BLaER1 treated with 17β-estradiol and CSF1 and Interleukin-3, amounts not matched to agents 10 nM and 100 nM (cell line): ENCODE results near the gene TCF7L2.

Source experiments
- H3K27ac ChIP-seq, 11 experiments: shearing (Covaris generic); formaldehyde crosslinking; 2 replicates each; pipeline ENCODE4 v1.8.1; 2022
- H3K27me3 ChIP-seq, 11 experiments: shearing (Covaris generic); formaldehyde crosslinking; 2 replicates each; pipeline ENCODE4 v1.8.1; 2022
- H3K36me3 ChIP-seq, 11 experiments: shearing (Covaris generic); formaldehyde crosslinking; 2 replicates each; pipeline ENCODE4 v1.8.1; 2022
- H3K4me1 ChIP-seq, 10 experiments: shearing (Covaris generic); formaldehyde crosslinking; 2 replicates each; pipeline ENCODE4 v1.8.1; 2022
- H3K4me2 ChIP-seq, 11 experiments: shearing (Covaris generic); formaldehyde crosslinking; 2 replicates each; pipeline ENCODE4 v1.8.1; 2022
- H3K4me3 ChIP-seq, 10 experiments: shearing (Covaris generic); formaldehyde crosslinking; 2 replicates each; pipeline ENCODE4 v1.8.1; 2022
- H3K9ac ChIP-seq, 11 experiments: shearing (Covaris generic); formaldehyde crosslinking; 2 replicates each; pipeline ENCODE4 v1.8.1; 2022
- H3K9me3 ChIP-seq, 11 experiments: shearing (Covaris generic); formaldehyde crosslinking; replicated peaks in 1 of 11; 2 replicates each; pipeline ENCODE4 v1.8.1; 2022
- H4K20me1 ChIP-seq, 11 experiments: shearing (Covaris generic); formaldehyde crosslinking; 2 replicates each; pipeline ENCODE4 v1.8.1; 2022
- Cebpa-rat ChIP-seq, 11 experiments: shearing (Covaris generic); IDR thresholded peaks; 2 replicates each; pipeline ENCODE4 v1.8.1; 2022

Gene TCF7L2

DNA sequence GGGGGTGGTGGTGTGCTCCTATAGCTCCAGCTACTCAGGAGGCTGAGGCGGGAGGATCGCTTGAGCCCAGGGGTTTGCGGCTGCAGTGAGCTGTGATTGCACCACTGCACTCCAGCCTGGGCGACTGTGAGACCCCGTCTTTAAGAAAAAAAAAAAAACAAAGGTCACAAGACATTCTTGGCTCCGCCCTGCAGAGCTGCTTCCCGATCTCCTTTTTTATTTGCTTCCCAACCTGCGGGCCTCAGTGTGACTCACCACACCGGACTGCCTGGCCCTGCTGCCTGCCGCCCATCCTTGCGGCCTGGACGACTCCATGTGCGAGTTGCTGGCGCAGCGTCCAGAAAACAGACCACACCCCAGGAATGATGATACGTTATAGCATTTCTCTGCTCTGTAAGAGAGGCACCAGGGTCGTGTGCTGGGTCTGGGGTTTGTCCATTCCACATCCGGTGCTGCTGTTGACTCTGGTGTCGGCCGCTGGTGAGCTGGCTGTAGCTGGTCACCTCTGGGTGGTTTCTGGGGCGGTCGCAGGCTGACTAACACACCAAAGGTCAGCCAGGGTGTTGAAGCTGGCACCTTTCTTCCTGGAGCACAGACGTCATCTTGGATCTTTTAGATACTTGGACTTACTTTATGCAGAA, 123.6 kb downstream of the TCF7L2 start:
- Histone ChIP-seq H3K4me3 (no peak overlapping the region), H4K20me1 (peaks cover 8 to 77% (median 46%) of the 10 kb centered on the region in 11 experiments; a peak in 17 of 22 replicates), H3K4me1 (0 out of 20 replicates have a peak, but pooled peaks cover 0 to 2% (median 0%) of the 10 kb centered on the region in 10 experiments)

DNA sequence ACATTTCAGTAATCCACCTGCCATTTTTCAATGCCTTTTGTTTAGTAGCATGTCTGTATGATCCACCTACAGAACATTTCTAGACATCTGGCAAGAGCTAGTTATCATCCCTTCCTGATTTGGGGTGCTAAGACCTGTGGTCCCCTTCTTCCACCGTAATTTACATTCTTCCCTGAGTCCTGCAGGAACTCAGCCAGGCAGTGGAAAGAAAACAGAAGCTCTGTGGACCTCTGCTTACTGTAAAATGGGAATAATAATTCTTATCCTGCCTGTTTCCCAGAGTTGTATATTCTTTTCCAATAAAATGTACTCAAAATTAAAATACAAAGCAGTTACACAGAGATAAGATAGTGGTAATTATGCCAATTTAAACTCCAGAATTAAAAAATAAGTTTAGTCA, 126.9 kb downstream of the TCF7L2 start:
- Histone ChIP-seq H3K36me3 (peaks cover 8 to 63% (median 43%) of the 10 kb centered on the region in 11 experiments), H3K27me3 (no peaks in the 10 kb centered on the region), H3K4me1 (0 out of 20 replicates have a peak, but pooled peaks cover 0 to 2% (median 0%) of the 10 kb centered on the region in 10 experiments), H4K20me1 (peaks cover 8 to 86% (median 36%) of the 10 kb centered on the region in 11 experiments; a peak in 18 of 22 replicates), H3K9me3 (no peaks in the 10 kb centered on the region), H3K27ac (no peak overlapping the region), H3K4me2 (no peak overlapping the region), H3K9ac (no peak overlapping the region), H3K4me3 (no peak overlapping the region)
- no peak for TF ChIP-seq Cebpa-rat (IDR thresholded peaks at IDR 0.05)

More for the DNA sequence above, 123.6 kb downstream of the TCF7L2 start:
- Histone ChIP-seq H3K9me3 (no peaks in the 10 kb centered on the region; a peak in 1 of 22 replicates), H3K27ac (no peak overlapping the region), H3K27me3 (no peaks in the 10 kb centered on the region), H3K36me3 (peaks cover 22 to 69% (median 51%) of the 10 kb centered on the region in 11 experiments), H3K4me2 (no peak overlapping the region), H3K9ac (no peak overlapping the region)
- TF ChIP-seq Cebpa-rat (IDR thresholded peaks at IDR 0.05): no peak

DNA sequence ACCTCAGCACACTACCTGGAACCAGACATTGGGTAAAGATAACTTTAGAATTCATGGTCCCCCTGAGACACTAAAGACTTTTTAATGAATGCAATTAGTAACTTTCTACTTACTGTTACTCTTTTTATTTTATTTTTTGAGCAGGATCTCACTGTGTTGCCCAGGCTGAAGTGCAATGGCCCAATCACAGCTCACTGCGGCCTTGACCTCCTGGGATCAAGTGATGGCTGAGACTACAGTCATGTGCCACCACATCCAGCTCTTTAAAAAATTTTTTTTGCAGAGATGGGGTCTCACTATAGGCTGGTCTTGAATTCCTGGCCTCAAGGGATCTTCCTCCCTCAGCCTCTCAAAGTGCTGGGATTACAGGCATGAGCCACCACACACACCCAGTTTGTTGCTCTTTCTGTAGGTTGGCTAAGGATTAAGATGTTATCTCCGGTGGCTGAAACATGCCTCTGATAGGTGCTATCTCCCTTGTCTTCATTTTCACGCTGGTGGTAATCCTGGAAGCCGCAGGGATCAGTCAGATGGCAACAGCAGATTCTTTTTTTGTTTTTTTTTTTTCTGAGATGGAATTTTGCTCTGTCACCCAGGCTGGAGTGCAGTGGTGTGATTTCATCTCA, 128.3 kb downstream of the TCF7L2 start:
- Histone ChIP-seq H3K4me2 (no peak overlapping the region), H3K9ac (no peak overlapping the region), H4K20me1 (peaks cover 8 to 91% (median 40%) of the 10 kb centered on the region in 11 experiments; a peak in 17 of 22 replicates), H3K4me3 (no peak overlapping the region), H3K27ac (no peak overlapping the region), H3K9me3 (no peaks in the 10 kb centered on the region), H3K27me3 (no peaks in the 10 kb centered on the region), H3K4me1 (0 out of 20 replicates have a peak, but pooled peaks cover 0 to 2% (median 0%) of the 10 kb centered on the region in 10 experiments), H3K36me3 (peaks cover 8 to 59% (median 36%) of the 10 kb centered on the region in 11 experiments)
- TF ChIP-seq Cebpa-rat (IDR thresholded peaks at IDR 0.05): no peak

DNA sequence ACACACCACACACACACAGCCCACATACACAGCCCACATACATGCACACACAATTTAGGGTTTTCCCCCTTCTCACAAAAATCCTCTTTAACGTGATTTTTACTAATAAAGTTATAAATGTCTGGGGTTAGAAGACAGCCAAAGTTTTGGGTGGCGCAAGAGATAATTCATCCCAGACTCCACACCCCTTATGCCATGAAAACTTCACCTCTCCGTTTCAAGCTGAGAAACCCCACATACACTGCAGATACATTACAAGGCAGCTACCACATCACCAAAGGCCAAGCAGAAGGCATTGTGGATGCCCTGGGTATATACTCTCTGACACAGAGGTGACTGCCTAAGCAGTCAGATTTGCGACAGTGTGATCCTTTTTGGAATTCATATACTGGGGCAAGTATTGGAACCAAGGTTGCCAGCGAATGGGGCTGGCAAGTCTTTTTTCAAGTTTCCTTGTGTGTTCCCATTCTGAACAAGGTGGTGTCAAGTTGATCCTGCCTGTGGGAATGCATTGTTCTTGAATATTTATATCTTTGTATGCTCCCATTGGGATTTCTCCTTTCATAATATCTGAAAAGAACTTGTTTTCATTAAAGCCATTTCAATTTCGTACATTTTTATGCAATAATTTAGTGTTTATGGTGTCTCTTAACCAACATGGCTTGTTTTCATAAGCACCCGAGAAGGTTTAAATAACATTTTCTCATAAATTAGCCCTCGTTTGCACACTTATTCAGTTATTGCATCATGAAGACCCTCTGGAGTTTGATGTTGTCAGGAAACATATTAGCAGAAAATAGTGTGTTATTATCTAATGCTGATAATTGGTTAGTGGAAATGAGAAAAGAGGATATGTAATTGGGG, 130.2 kb downstream of the TCF7L2 start:
- Histone ChIP-seq H3K4me2 (no peak overlapping the region), H3K9me3 (no peaks in the 10 kb centered on the region), H4K20me1 (peaks cover 0 to 91% (median 24%) of the 10 kb centered on the region in 11 experiments; a peak in 15 of 22 replicates), H3K27me3 (no peaks in the 10 kb centered on the region), H3K36me3 (peaks cover 8 to 63% (median 39%) of the 10 kb centered on the region in 11 experiments), H3K27ac (no peak overlapping the region), H3K9ac (no peak overlapping the region), H3K4me1 (no peaks in the 10 kb centered on the region), H3K4me3 (no peak overlapping the region)
- no peak for TF ChIP-seq Cebpa-rat (IDR thresholded peaks at IDR 0.05)

DNA sequence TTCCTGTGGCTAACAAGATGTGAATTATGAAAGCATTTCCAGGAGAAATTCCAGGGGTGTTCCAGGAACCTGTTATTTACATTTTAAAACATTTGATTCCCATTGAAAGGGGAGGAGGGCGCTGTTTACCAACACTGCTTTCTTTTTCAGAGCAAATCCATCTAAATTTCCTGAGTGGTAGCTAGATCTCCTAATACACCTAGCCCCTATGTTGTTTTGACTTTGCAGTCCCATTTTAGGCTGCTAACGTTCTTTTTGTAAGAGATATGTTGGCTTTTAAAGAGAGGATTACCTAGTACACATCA, 130.8 kb downstream of the TCF7L2 start:
- Histone ChIP-seq H3K27me3 (no peaks in the 10 kb centered on the region), H3K4me1 (peaks cover 0 to 4% (median 0%) of the 10 kb centered on the region in 10 experiments; a peak in 3 of 20 replicates), H3K4me3 (no peak overlapping the region), H3K4me2 (no peak overlapping the region), H4K20me1 (peaks cover 0 to 91% (median 20%) of the 10 kb centered on the region in 11 experiments; a peak in 15 of 22 replicates), H3K9ac (no peak overlapping the region), H3K27ac (no peak overlapping the region), H3K36me3 (peaks cover 13 to 69% (median 45%) of the 10 kb centered on the region in 11 experiments), H3K9me3 (no peaks in the 10 kb centered on the region)
- no peak for TF ChIP-seq Cebpa-rat (IDR thresholded peaks at IDR 0.05)

DNA sequence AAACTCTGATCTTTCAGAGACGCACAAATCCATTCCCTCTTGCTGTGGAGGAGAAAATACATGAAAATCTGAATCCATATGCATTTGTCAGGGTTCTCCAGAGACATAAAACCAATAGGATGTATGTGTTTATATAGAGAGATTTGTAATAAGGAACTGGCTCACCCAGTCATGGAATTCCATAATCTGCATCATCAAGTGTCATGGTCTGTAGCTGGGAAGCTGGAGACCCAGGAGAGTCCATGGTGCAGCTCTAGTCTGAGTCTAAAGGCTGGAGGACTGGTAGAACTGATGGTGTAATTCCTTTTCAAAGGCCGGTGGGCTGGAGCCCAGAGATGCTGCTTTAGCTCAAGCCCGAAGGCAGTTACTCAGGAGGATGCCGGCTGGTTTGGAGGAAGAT, 134.0 kb downstream of the TCF7L2 start:
- no peak overlapping the region for H3K27ac ChIP-seq
- no peak overlapping the region for H3K9ac ChIP-seq
- H3K4me2 ChIP-seq: no peak overlapping the region
- no peak overlapping the region for H3K4me3 ChIP-seq
- H4K20me1 ChIP-seq: peaks cover 0 to 94% (median 10%) of the 10 kb centered on the region in 11 experiments; a peak in 7 of 22 replicates
- H3K27me3 ChIP-seq: peaks cover 0 to 10% (median 0%) of the 10 kb centered on the region in 11 experiments; a peak in 1 of 22 replicates
- peaks cover 20 to 78% (median 58%) of the 10 kb centered on the region in 11 experiments for H3K36me3 ChIP-seq
- peaks cover 0 to 9% (median 0%) of the 10 kb centered on the region in 11 experiments; a peak in 2 of 22 replicates for H3K9me3 ChIP-seq
- peaks cover 0 to 35% (median 10%) of the 10 kb centered on the region in 10 experiments; a peak in 13 of 20 replicates for H3K4me1 ChIP-seq
- no peak for TF ChIP-seq Cebpa-rat (IDR thresholded peaks at IDR 0.05)

DNA sequence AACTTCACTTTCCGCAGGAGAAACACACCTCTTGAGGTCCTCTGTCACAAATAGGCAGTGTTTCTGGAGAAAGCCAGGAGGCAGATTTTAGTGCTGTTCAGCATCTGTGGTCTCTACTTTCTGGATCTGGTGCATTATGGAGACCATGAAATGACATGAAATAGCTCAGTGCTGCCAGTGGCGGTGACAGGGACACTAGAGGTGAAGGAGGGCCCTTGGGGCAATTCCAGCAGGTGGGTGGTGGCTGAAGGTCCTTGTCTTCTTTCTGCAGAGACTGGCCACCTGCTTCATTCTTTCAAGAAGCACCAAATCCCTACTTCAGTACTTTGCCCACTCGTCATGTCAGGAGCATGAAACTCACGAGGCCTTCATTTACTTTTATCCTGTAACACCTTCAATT, 135.7 kb downstream of the TCF7L2 start:
- Histone ChIP-seq H4K20me1 (peaks cover 0 to 93% (median 10%) of the 10 kb centered on the region in 11 experiments; a peak in 7 of 22 replicates), H3K9me3 (peaks cover 0 to 27% (median 4%) of the 10 kb centered on the region in 11 experiments; a peak in 13 of 22 replicates), H3K9ac (no peak overlapping the region), H3K4me1 (peaks cover 0 to 50% (median 19%) of the 10 kb centered on the region in 10 experiments; a peak in 14 of 20 replicates), H3K27ac (0 out of 22 replicates have a peak overlapping the region, but pooled peaks of 1 of the 11 experiments have one; percentile 8), H3K27me3 (peaks cover 0 to 20% (median 0%) of the 10 kb centered on the region in 11 experiments; a peak in 3 of 22 replicates), H3K4me3 (no peak overlapping the region), H3K36me3 (peaks cover 23 to 84% (median 61%) of the 10 kb centered on the region in 11 experiments), H3K4me2 (peak overlapping the region in 1 of 11 experiments; percentile 74; a peak in 3 of 22 replicates)
- no peak for TF ChIP-seq Cebpa-rat (IDR thresholded peaks at IDR 0.05)

DNA sequence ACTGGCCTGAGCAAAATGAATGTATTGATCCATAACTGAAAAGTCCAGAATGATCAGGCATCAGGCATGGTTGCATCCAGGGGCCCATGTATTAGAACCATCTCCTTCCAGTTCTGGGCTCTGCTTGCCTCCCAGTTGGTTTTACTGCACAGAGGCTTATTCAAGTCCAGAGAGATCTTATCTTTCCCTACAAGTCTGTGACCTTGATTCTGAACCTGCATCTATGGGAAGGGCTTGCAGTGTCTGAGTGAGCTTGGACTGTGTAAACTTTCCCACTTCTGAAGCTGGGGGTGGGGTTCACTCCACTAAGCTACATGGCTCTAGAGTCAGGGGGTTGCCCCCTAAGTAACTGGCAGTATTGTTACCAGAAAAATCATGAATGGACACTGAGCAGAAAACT, 136.2 kb downstream of the TCF7L2 start:
- peaks cover 0 to 55% (median 24%) of the 10 kb centered on the region in 10 experiments; a peak in 15 of 20 replicates for H3K4me1 ChIP-seq
- peak overlapping the region in 3 of 11 experiments; percentile 8 to 65 (median 24); a peak in 2 of 22 replicates for H3K27ac ChIP-seq
- H3K4me3 ChIP-seq: no peak overlapping the region

More for the DNA sequence above, 136.2 kb downstream of the TCF7L2 start:
- H3K4me2 ChIP-seq: peak overlapping the region in 3 of 11 experiments; percentile 55 to 77 (median 74); a peak in 6 of 22 replicates
- peaks cover 0 to 32% (median 9%) of the 10 kb centered on the region in 11 experiments; a peak in 14 of 22 replicates for H3K9me3 ChIP-seq
- peaks cover 0 to 25% (median 0%) of the 10 kb centered on the region in 11 experiments; a peak in 4 of 22 replicates for H3K27me3 ChIP-seq
- peaks cover 0 to 89% (median 5%) of the 10 kb centered on the region in 11 experiments; a peak in 7 of 22 replicates for H4K20me1 ChIP-seq
- H3K36me3 ChIP-seq: peaks cover 23 to 86% (median 66%) of the 10 kb centered on the region in 11 experiments
- no peak for TF ChIP-seq Cebpa-rat (IDR thresholded peaks at IDR 0.05)
- no peak overlapping the region for H3K9ac ChIP-seq
